Testis (tissue), 3 donors: ENCODE measurements around the gene NUP98. TPM values are rescaled to one million over a fixed set of nuclear protein-coding genes. Genes with fewer than 3 reads are reported as not detected.
A peak's percentile ranks its signal among the peaks of the same experiment; 100 is the strongest.

Source experiments
- DNase-seq: peaks from one replicate; pipeline ENCODE4 v3.0.0-alpha.2; 2019
- H3K27ac ChIP-seq, 2 donors: fragments of 200-600 bp; sonication (generic); one replicate each; pipeline ENCODE4 v1.5.1; 2019
- H3K27me3 ChIP-seq: fragments of 200-600 bp; sonication (generic); one replicate; pipeline ENCODE4 v1.5.1; 2019
- H3K36me3 ChIP-seq: fragments of 200-600 bp; sonication (generic); one replicate; pipeline ENCODE4 v1.5.1; 2017; ENCODE audit warnings: low read depth; ENCODE audit errors: missing control alignments
- H3K4me1 ChIP-seq: fragments of 200-600 bp; sonication (generic); one replicate; pipeline ENCODE4 v1.5.1; 2019
- H3K4me3 ChIP-seq, 2 donors: fragments of 200-600 bp; sonication (generic); one replicate each; pipeline ENCODE4 v1.5.1; 2017 to 2019
- H3K9me3 ChIP-seq: fragments of 200-600 bp; sonication (generic); one replicate; pipeline ENCODE4 v1.5.1; 2017
- CTCF ChIP-seq, 3 experiments: fragments of 450-650 bp in 2 of 3; fragments of 200-600 bp in 1 of 3; sonication (generic) in 1 of 3; IDR thresholded peaks; one replicate each; pipeline ENCODE4 v1.5.1; 2016 to 2019; ENCODE audit warnings: antibody characterized with exemption in 3 of 3, mild to moderate bottlenecking in 2 of 3, moderate library complexity in 1 of 3
- POLR2A ChIP-seq: fragments of 450-650 bp; IDR thresholded peaks from one replicate; pipeline ENCODE4 v1.6.1; 2017; ENCODE audit warnings: antibody characterized with exemption, mild to moderate bottlenecking, moderate library complexity
- WGBS, 2 donors: methylation state at CpG; one replicate each; pipeline ENCODE4 v1.1.5; 2018; 5-methylcytosine and 5-hydroxymethylcytosine counted together
- intact Hi-C: fragments of 100-400 bp; cut with DNase I; formaldehyde crosslinking; loops from one replicate; pipeline ENCODE4 v1.15.1; 2023; ENCODE audit warnings: low total_unique reads
- polyA plus RNA-seq: library from polyadenylated mRNA; stranded (reverse); fragments of 350-450 nt; fragmentation: Illumina TruSeq; extraction: RNeasy Lipid Tissue Mini Kit (QIAGEN cat#74804); gene quantifications from one replicate; pipeline ENCODE4 v1.2.3, GENCODE V29; 2014; ENCODE audit warnings: low read depth, low replicate concordance; ENCODE audit not compliant: insufficient read depth
- total RNA-seq, 2 donors: library from RNA; depleted of rRNA; stranded (reverse); fragments of >200 nt; gene quantifications; one replicate each; pipeline ENCODE4 v1.2.3, GENCODE V29; 2016

The NUP98 gene
- total and polyA plus RNA-seq, 3 donors from 2014 or later: 211 to 354 (median 280) TPM

GRCh38 chr11:3810446-3810845 lies 13.1 kb upstream of the NUP98 start:
- no peak for TF ChIP-seq CTCF (IDR thresholded peaks at IDR 0.05)
- TF ChIP-seq POLR2A: no peak
- intact Hi-C loops: no loop called here
- Histone ChIP-seq H3K4me1 (peaks cover 6% of the 10 kb centered on the region), H3K27ac (no peak overlapping the region), H3K36me3 (no peaks in the 10 kb centered on the region), H3K27me3 (no peaks in the 10 kb centered on the region), H3K9me3 (no peaks in the 10 kb centered on the region), H3K4me3 (no peak overlapping the region)
- no peak for DNase-seq
- WGBS, 2 donors: 79 to 80% methylated on average over 2 to 3 of the region's 3 CpGs

- Histone ChIP-seq H3K36me3 (no peaks in the 10 kb centered on the region), H3K4me1 (peaks cover 6% of the 10 kb centered on the region), H3K9me3 (no peaks in the 10 kb centered on the region), H3K27me3 (no peaks in the 10 kb centered on the region), H3K4me3 (no peak overlapping the region), H3K27ac (no peak overlapping the region)
- no peak for DNase-seq
- TF ChIP-seq CTCF (IDR thresholded peaks at IDR 0.05) (no peak), POLR2A (no peak)
- intact Hi-C loops: no loop called here
- 91 to 100% methylated on average over 1 of the region's 1 CpG for WGBS, 2 donors
These were observed 12.2 kb upstream of the NUP98 start for GRCh38 chr11:3809624-3809928.

GRCh38 chr11:3808861-3809623 lies 11.7 kb upstream of the NUP98 start:
- peak overlapping the region in 1 of 2 donors; percentile 6 for H3K27ac ChIP-seq
- no peaks in the 10 kb centered on the region for H3K27me3 ChIP-seq
- H3K9me3 ChIP-seq: no peaks in the 10 kb centered on the region
- no peak for TF ChIP-seq POLR2A
- peak in 1 of 3 experiments; percentile 7 for TF ChIP-seq CTCF (IDR thresholded peaks at IDR 0.05)
- H3K4me1 ChIP-seq: peaks cover 6% of the 10 kb centered on the region
- no peaks in the 10 kb centered on the region for H3K36me3 ChIP-seq
- intact Hi-C loops: no loop called here
- 25 to 30% methylated on average over 5 of the region's 5 CpGs for WGBS, 2 donors
- no peak for DNase-seq
- H3K4me3 ChIP-seq: peak overlapping the region; percentile 53 to 69

GRCh38 chr11:3807909-3808860 lies 10.8 kb upstream of the NUP98 start, which contains the start of gene PGAP2:
TSS of gene PGAP2 (plus strand) at chr11:3808560. CDS start at chr11:3811260, 2,700 bp downstream.
- DNase-seq: peak; percentile 71

More at GRCh38 chr11:3807909-3808860, 10.8 kb upstream of the NUP98 start, which contains the start of gene PGAP2:
- TF ChIP-seq CTCF (IDR thresholded peaks at IDR 0.05): peak in 2 of 3 experiments; percentile 38 to 56
- no peak for TF ChIP-seq POLR2A
- no peaks in the 10 kb centered on the region for H3K9me3 ChIP-seq
- no peaks in the 10 kb centered on the region for H3K36me3 ChIP-seq
- H3K27me3 ChIP-seq: no peaks in the 10 kb centered on the region
- 1 to 2% methylated on average over 27 to 54 of the region's 55 CpGs for WGBS, 2 donors
- intact Hi-C loops: no loop called here
- peak within 1 kb of the TSS in 1 of 2 donors; percentile 6 for H3K27ac ChIP-seq
- H3K4me1 ChIP-seq: peaks cover 6% of the 10 kb centered on the region
- peak within 1 kb of the TSS; percentile 53 to 69 for H3K4me3 ChIP-seq
